ENCODE results near the gene MAOB.

The MAOB gene

GRCh38 chrX:43881410-43882293 is 598 bp downstream of the MAOB start:
- Histone ChIP-seq H3K4me1 (ENCODE audit: control insufficient read depth, insufficient read depth, low read length) (no peaks in the 10 kb centered on the region), H3K9me3 (ENCODE audit: control insufficient read depth, low read length) (no peaks in the 10 kb centered on the region), H3K4me3 (ENCODE audit: insufficient read depth, low read depth, low read length) (peak overlapping the region; percentile 25), H3K36me3 (ENCODE audit: control insufficient read depth, insufficient read depth, low read length) (no peaks in the 10 kb centered on the region), H3K27ac (ENCODE audit: insufficient read depth, low read depth, low read length, poor library complexity, severe bottlenecking) (no peak overlapping the region), H3K27me3 (ENCODE audit: control insufficient read depth, insufficient read depth, low read length, poor library complexity, severe bottlenecking) (peaks cover 4% of the 10 kb centered on the region)
- 46 to 50% methylated on average over 34 of the region's 34 CpGs for WGBS, 2 experiments

DNA sequence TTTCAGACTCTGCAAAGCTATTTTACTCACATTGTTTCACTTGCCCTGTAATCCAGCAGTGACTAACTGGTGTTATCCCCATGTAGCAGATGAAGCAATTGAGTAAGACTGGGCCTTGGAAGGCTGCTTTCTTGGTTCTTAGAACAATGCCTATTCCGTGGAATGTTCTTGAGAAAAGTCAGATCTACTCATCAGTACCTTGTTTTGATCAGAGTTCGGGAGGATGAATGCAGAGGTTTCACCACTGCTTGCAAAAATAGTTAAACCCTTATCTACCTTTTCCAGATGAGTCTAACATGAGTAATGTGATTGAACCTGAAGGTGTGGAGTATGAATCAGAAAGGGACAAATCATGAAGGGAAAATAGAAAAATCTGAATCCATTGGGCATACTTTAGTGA is 1.8 kb downstream of the MAOB start:
- Histone ChIP-seq H3K36me3 (ENCODE audit: control insufficient read depth, insufficient read depth, low read length) (no peaks in the 10 kb centered on the region), H3K4me1 (ENCODE audit: control insufficient read depth, insufficient read depth, low read length) (no peaks in the 10 kb centered on the region), H3K9me3 (ENCODE audit: control insufficient read depth, low read length) (no peaks in the 10 kb centered on the region), H3K27me3 (ENCODE audit: control insufficient read depth, insufficient read depth, low read length, poor library complexity, severe bottlenecking) (peaks cover 4% of the 10 kb centered on the region), H3K27ac (ENCODE audit: insufficient read depth, low read depth, low read length, poor library complexity, severe bottlenecking) (no peak overlapping the region), H3K4me3 (ENCODE audit: insufficient read depth, low read depth, low read length) (no peak overlapping the region)
- WGBS, 2 experiments: 92 to 100% methylated on average over 1 to 2 of the region's 2 CpGs

GRCh38 chrX:43878906-43879526 is 3.2 kb downstream of the MAOB start:
- peaks cover 4% of the 10 kb centered on the region for H3K27me3 ChIP-seq (ENCODE audit: control insufficient read depth, insufficient read depth, low read length, poor library complexity, severe bottlenecking)

GRCh38 chrX:43876680-43877079 is 5.6 kb downstream of the MAOB start:
- H3K4me3 ChIP-seq (ENCODE audit: insufficient read depth, low read depth, low read length): no peak overlapping the region
- no peaks in the 10 kb centered on the region for H3K36me3 ChIP-seq (ENCODE audit: control insufficient read depth, insufficient read depth, low read length)
- H3K9me3 ChIP-seq (ENCODE audit: control insufficient read depth, low read length): no peaks in the 10 kb centered on the region
- 100% methylated on average over 3 of the region's 3 CpGs for WGBS, 2 experiments
- H3K27ac ChIP-seq (ENCODE audit: insufficient read depth, low read depth, low read length, poor library complexity, severe bottlenecking): no peak overlapping the region
- no peaks in the 10 kb centered on the region for H3K4me1 ChIP-seq (ENCODE audit: control insufficient read depth, insufficient read depth, low read length)
- peaks cover under 1% of the 10 kb centered on the region for H3K27me3 ChIP-seq (ENCODE audit: control insufficient read depth, insufficient read depth, low read length, poor library complexity, severe bottlenecking)

More at GRCh38 chrX:43878906-43879526, 3.2 kb downstream of the MAOB start:
- Histone ChIP-seq H3K4me3 (ENCODE audit: insufficient read depth, low read depth, low read length) (no peak overlapping the region), H3K9me3 (ENCODE audit: control insufficient read depth, low read length) (no peaks in the 10 kb centered on the region), H3K4me1 (ENCODE audit: control insufficient read depth, insufficient read depth, low read length) (no peaks in the 10 kb centered on the region), H3K27ac (ENCODE audit: insufficient read depth, low read depth, low read length, poor library complexity, severe bottlenecking) (no peak overlapping the region), H3K36me3 (ENCODE audit: control insufficient read depth, insufficient read depth, low read length) (no peaks in the 10 kb centered on the region)
- 88 to 90% methylated on average over 6 of the region's 6 CpGs for WGBS, 2 experiments

- H3K27ac ChIP-seq (ENCODE audit: insufficient read depth, low read depth, low read length, poor library complexity, severe bottlenecking): no peak overlapping the region
- H3K4me1 ChIP-seq (ENCODE audit: control insufficient read depth, insufficient read depth, low read length): no peaks in the 10 kb centered on the region
- H3K36me3 ChIP-seq (ENCODE audit: control insufficient read depth, insufficient read depth, low read length): no peaks in the 10 kb centered on the region
- WGBS, 2 experiments: 91 to 98% methylated on average over 3 of the region's 3 CpGs
- H3K9me3 ChIP-seq (ENCODE audit: control insufficient read depth, low read length): no peaks in the 10 kb centered on the region
- no peaks in the 10 kb centered on the region for H3K27me3 ChIP-seq (ENCODE audit: control insufficient read depth, insufficient read depth, low read length, poor library complexity, severe bottlenecking)
- no peak overlapping the region for H3K4me3 ChIP-seq (ENCODE audit: insufficient read depth, low read depth, low read length)
Measured at GRCh38 chrX:43870758-43871419, 11.4 kb downstream of the MAOB start.

DNA sequence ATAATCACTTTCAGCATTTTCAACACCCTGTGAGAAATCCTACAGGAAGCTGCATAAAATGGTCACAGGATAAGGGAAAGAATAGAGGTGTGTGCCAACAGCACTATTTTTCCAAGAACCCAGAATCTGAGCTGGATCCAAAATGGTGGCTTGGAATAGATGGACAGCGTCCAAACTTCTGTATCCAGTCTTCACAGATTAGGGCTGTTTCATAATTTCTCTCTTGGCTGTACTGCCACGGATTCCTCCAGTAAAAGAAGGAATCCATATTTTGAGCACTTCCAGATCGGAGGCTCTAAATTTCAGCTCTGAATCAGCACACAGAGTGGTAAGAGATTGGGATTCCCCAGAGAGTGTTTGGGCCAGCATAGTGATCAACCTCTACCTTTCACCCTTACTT is 12.2 kb downstream of the MAOB start:
- Histone ChIP-seq H3K4me1 (ENCODE audit: control insufficient read depth, insufficient read depth, low read length) (no peaks in the 10 kb centered on the region), H3K36me3 (ENCODE audit: control insufficient read depth, insufficient read depth, low read length) (no peaks in the 10 kb centered on the region), H3K27me3 (ENCODE audit: control insufficient read depth, insufficient read depth, low read length, poor library complexity, severe bottlenecking) (no peaks in the 10 kb centered on the region), H3K27ac (ENCODE audit: insufficient read depth, low read depth, low read length, poor library complexity, severe bottlenecking) (no peak overlapping the region), H3K9me3 (ENCODE audit: control insufficient read depth, low read length) (no peaks in the 10 kb centered on the region), H3K4me3 (ENCODE audit: insufficient read depth, low read depth, low read length) (no peak overlapping the region)
- 91 to 96% methylated on average over 3 of the region's 3 CpGs for WGBS, 2 experiments

GRCh38 chrX:43868791-43869190 is 13.5 kb downstream of the MAOB start:
- WGBS, 2 experiments: 87 to 100% methylated on average over 3 to 6 of the region's 6 CpGs
- Histone ChIP-seq H3K9me3 (ENCODE audit: control insufficient read depth, low read length) (no peaks in the 10 kb centered on the region), H3K36me3 (ENCODE audit: control insufficient read depth, insufficient read depth, low read length) (no peaks in the 10 kb centered on the region), H3K27ac (ENCODE audit: insufficient read depth, low read depth, low read length, poor library complexity, severe bottlenecking) (no peak overlapping the region), H3K27me3 (ENCODE audit: control insufficient read depth, insufficient read depth, low read length, poor library complexity, severe bottlenecking) (no peaks in the 10 kb centered on the region), H3K4me3 (ENCODE audit: insufficient read depth, low read depth, low read length) (no peak overlapping the region), H3K4me1 (ENCODE audit: control insufficient read depth, insufficient read depth, low read length) (no peaks in the 10 kb centered on the region)

- Histone ChIP-seq H3K4me3 (ENCODE audit: insufficient read depth, low read depth, low read length) (no peak overlapping the region), H3K9me3 (ENCODE audit: control insufficient read depth, low read length) (no peaks in the 10 kb centered on the region), H3K27ac (ENCODE audit: insufficient read depth, low read depth, low read length, poor library complexity, severe bottlenecking) (no peak overlapping the region), H3K36me3 (ENCODE audit: control insufficient read depth, insufficient read depth, low read length) (no peaks in the 10 kb centered on the region), H3K27me3 (ENCODE audit: control insufficient read depth, insufficient read depth, low read length, poor library complexity, severe bottlenecking) (no peaks in the 10 kb centered on the region), H3K4me1 (ENCODE audit: control insufficient read depth, insufficient read depth, low read length) (no peaks in the 10 kb centered on the region)
- WGBS, 2 experiments: 93 to 95% methylated on average over 3 to 4 of the region's 4 CpGs
Measured at GRCh38 chrX:43866423-43866822, 15.8 kb downstream of the MAOB start.

DNA sequence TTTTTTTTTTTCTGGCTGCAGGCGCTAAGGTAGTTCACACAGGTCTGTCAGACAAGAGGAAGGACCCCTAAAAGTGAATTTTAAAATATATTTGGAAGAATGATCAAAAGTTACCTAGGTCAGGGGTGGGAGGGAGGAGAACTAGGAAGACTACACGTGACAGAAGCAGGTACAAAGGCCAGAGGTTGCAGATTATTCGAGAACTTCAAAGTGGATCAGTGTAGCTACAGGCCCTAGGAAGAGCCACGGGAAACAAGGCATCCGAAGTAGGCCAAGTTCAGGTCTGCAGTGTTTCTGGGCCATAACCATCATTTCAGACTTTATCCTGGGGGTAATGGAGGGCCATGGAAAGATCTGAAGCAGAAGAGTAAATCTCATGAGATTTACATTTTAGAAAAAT is 16.5 kb downstream of the MAOB start:
- WGBS, 2 experiments: 75 to 90% methylated on average over 5 of the region's 5 CpGs
- H3K9me3 ChIP-seq (ENCODE audit: control insufficient read depth, low read length): no peaks in the 10 kb centered on the region
- no peaks in the 10 kb centered on the region for H3K36me3 ChIP-seq (ENCODE audit: control insufficient read depth, insufficient read depth, low read length)
- H3K27me3 ChIP-seq (ENCODE audit: control insufficient read depth, insufficient read depth, low read length, poor library complexity, severe bottlenecking): no peaks in the 10 kb centered on the region
- no peak overlapping the region for H3K27ac ChIP-seq (ENCODE audit: insufficient read depth, low read depth, low read length, poor library complexity, severe bottlenecking)
- H3K4me3 ChIP-seq (ENCODE audit: insufficient read depth, low read depth, low read length): no peak overlapping the region
- H3K4me1 ChIP-seq (ENCODE audit: control insufficient read depth, insufficient read depth, low read length): no peaks in the 10 kb centered on the region

GRCh38 chrX:43862434-43862833 is 19.8 kb downstream of the MAOB start:
- 90 to 100% methylated on average over 1 of the region's 1 CpG for WGBS, 2 experiments
- H3K36me3 ChIP-seq (ENCODE audit: control insufficient read depth, insufficient read depth, low read length): no peaks in the 10 kb centered on the region
- no peaks in the 10 kb centered on the region for H3K27me3 ChIP-seq (ENCODE audit: control insufficient read depth, insufficient read depth, low read length, poor library complexity, severe bottlenecking)

More at GRCh38 chrX:43862434-43862833, 19.8 kb downstream of the MAOB start:
- H3K27ac ChIP-seq (ENCODE audit: insufficient read depth, low read depth, low read length, poor library complexity, severe bottlenecking): no peak overlapping the region
- H3K4me1 ChIP-seq (ENCODE audit: control insufficient read depth, insufficient read depth, low read length): no peaks in the 10 kb centered on the region
- H3K4me3 ChIP-seq (ENCODE audit: insufficient read depth, low read depth, low read length): no peak overlapping the region
- H3K9me3 ChIP-seq (ENCODE audit: control insufficient read depth, low read length): no peaks in the 10 kb centered on the region

Data from ectodermal cell (in vitro differentiated cells).